Upper lobe of left lung (tissue), 6 donors: ENCODE measurements around the gene CDYL. TPM values are rescaled to one million over a fixed set of nuclear protein-coding genes. Genes with fewer than 3 reads are reported as not detected.
"Not testable (repeated sequence)": the region's sequence is repeated elsewhere in the genome, so short reads cannot be mapped to it uniquely, and the experiment has no call there.

Experiments used
- ATAC-seq, 2 donors: fragments of 200-7000 bp; cut with Tn5 transposase; one replicate each; pipeline ENCODE4 v1.9.1; 2022; ENCODE audit warnings: mild to moderate bottlenecking in 2 of 2, moderate library complexity in 2 of 2; ENCODE audit not compliant: low FRiP score in 2 of 2
- DNase-seq, 2 donors: peaks; one replicate each; pipeline ENCODE4 v3.0.0-alpha.2; 2019 to 2020
- H3K27ac ChIP-seq, 4 donors: fragments of 200-600 bp; sonication (generic); one replicate each; pipeline ENCODE4 v1.5.1; 2016 to 2019
- H3K27me3 ChIP-seq, 4 donors: fragments of 200-600 bp; sonication (generic); one replicate each; pipeline ENCODE4 v1.5.1; 2017 to 2019
- H3K36me3 ChIP-seq, 4 donors: fragments of 200-600 bp; sonication (generic); one replicate each; pipeline ENCODE4 v1.5.1; 2016 to 2019
- H3K4me1 ChIP-seq, 4 donors: fragments of 200-600 bp; sonication (generic); one replicate each; pipeline ENCODE4 v1.5.1; 2018 to 2019
- H3K4me3 ChIP-seq, 4 donors: fragments of 200-600 bp; sonication (generic); one replicate each; pipeline ENCODE4 v1.5.1; 2017 to 2019; ENCODE audit warnings: mild to moderate bottlenecking in 2 of 4, moderate library complexity in 1 of 4
- H3K9me3 ChIP-seq, 4 donors: fragments of 200-600 bp; sonication (generic); one replicate each; pipeline ENCODE4 v1.5.1; 2018 to 2019
- CTCF ChIP-seq, 6 experiments: fragments of 450-650 bp in 4 of 6; fragments of 200-600 bp in 2 of 6; sonication (generic) in 2 of 6; IDR thresholded peaks; one replicate each; pipeline ENCODE4 v1.5.1; 2016 to 2019; ENCODE audit warnings: antibody characterized with exemption in 6 of 6
- EP300 ChIP-seq, 4 donors: sonication (generic); formaldehyde crosslinking; IDR thresholded peaks; one replicate each; pipeline ENCODE4 v1.5.1; 2017; ENCODE audit warnings: antibody characterized with exemption in 4 of 4, control low read depth in 2 of 4
- POLR2A ChIP-seq, 4 donors: fragments of 450-650 bp; IDR thresholded peaks; one replicate each; pipeline ENCODE4 v1.5.1; 2016 to 2017; ENCODE audit warnings: antibody characterized with exemption in 4 of 4, mild to moderate bottlenecking in 2 of 4
- POLR2AphosphoS5 ChIP-seq, 2 donors: sonication (generic); formaldehyde crosslinking; IDR thresholded peaks; one replicate each; pipeline ENCODE4 v1.5.1; 2017; ENCODE audit warnings: antibody characterized with exemption in 2 of 2
- WGBS, 2 donors: methylation state at CpG; one replicate each; pipeline ENCODE4 v1.1.5; 2017 to 2018; 5-methylcytosine and 5-hydroxymethylcytosine counted together
- total RNA-seq, 6 donors: library from RNA; depleted of rRNA in 4 of 6; stranded (reverse); fragments of >200 nt in 4 of 6; gene quantifications; one replicate each; pipeline versions ENCODE4 v1.1.0 to v1.2.1, GENCODE V29; 2016 to 2021
- donor health status: DM: no; HTN: no; CAD: no; lungs with moderate emphysema.
- donor health status: DM: no; HTN: yes; CAD: no; lungs with severe emphysema.

CDYL gene
- total RNA-seq, 6 donors from 2014 or later: 17.6 to 48.9 (median 32.9) TPM

GRCh38 chr6:4819706-4820283 is 43.6 kb downstream of the CDYL start:
- ATAC-seq (no peak), DNase-seq (no peak)
- H3K27ac ChIP-seq: no peak overlapping the region
- H3K9me3 ChIP-seq: no peaks in the 10 kb centered on the region
- TF ChIP-seq EP300 (IDR thresholded peaks at IDR 0.05) (no peak), POLR2A (IDR thresholded peaks at IDR 0.05) (no peak), CTCF (IDR thresholded peaks at IDR 0.05) (no peak), POLR2AphosphoS5 (IDR thresholded peaks at IDR 0.05) (no peak)
- H3K4me3 ChIP-seq: no peak overlapping the region
- H3K4me1 ChIP-seq: no peaks in the 10 kb centered on the region
- 71% methylated on average over 1 of the region's 1 CpG for WGBS, 2 donors
- no peaks in the 10 kb centered on the region for H3K36me3 ChIP-seq
- H3K27me3 ChIP-seq: no peaks in the 10 kb centered on the region

- Histone ChIP-seq H3K4me1 (no peaks in the 10 kb centered on the region), H3K36me3 (no peaks in the 10 kb centered on the region), H3K27ac (no peak overlapping the region), H3K4me3 (no peak overlapping the region), H3K27me3 (no peaks in the 10 kb centered on the region), H3K9me3 (no peaks in the 10 kb centered on the region)
- 91 to 93% methylated on average over 5 of the region's 5 CpGs for WGBS, 2 donors
- DNase-seq (no peak), ATAC-seq (peak in 1 of 2 donors; percentile 44)
- no peak for TF ChIP-seq POLR2A (IDR thresholded peaks at IDR 0.05)
- no peak for TF ChIP-seq CTCF (IDR thresholded peaks at IDR 0.05)
- TF ChIP-seq EP300 (IDR thresholded peaks at IDR 0.05): no peak
- TF ChIP-seq POLR2AphosphoS5 (IDR thresholded peaks at IDR 0.05): no peak
These were observed 44.6 kb downstream of the CDYL start for GRCh38 chr6:4820704-4821276.

- Histone ChIP-seq H3K27ac (no peak overlapping the region), H3K4me1 (no peaks in the 10 kb centered on the region), H3K27me3 (no peaks in the 10 kb centered on the region), H3K4me3 (no peak overlapping the region), H3K9me3 (peaks cover 3 to 11% (median 7%) of the 10 kb centered on the region in 4 donors), H3K36me3 (no peaks in the 10 kb centered on the region)
- 95 to 100% methylated on average over 1 of the region's 1 CpG for WGBS, 2 donors
- no peak for ATAC-seq
- DNase-seq: no peak
- TF ChIP-seq CTCF (IDR thresholded peaks at IDR 0.05) (no peak), EP300 (IDR thresholded peaks at IDR 0.05) (no peak), POLR2A (IDR thresholded peaks at IDR 0.05) (no peak), POLR2AphosphoS5 (IDR thresholded peaks at IDR 0.05) (no peak)
These were observed 46.3 kb downstream of the CDYL start for GRCh38 chr6:4822476-4822875.

- Histone ChIP-seq H3K4me3 (no peak overlapping the region), H3K4me1 (no peaks in the 10 kb centered on the region), H3K9me3 (peaks cover 26 to 35% (median 33%) of the 10 kb centered on the region in 4 donors), H3K36me3 (no peaks in the 10 kb centered on the region), H3K27me3 (no peaks in the 10 kb centered on the region), H3K27ac (no peak overlapping the region)
- DNase-seq: no peak
- no peak for TF ChIP-seq POLR2A (IDR thresholded peaks at IDR 0.05)
- no peak for TF ChIP-seq CTCF (IDR thresholded peaks at IDR 0.05)
- no peak for ATAC-seq
- WGBS, 2 donors: 92 to 97% methylated on average over 3 of the region's 3 CpGs
These were observed 52.0 kb downstream of the CDYL start for GRCh38 chr6:4828187-4828698.

- H3K4me1 ChIP-seq: no peaks in the 10 kb centered on the region
- peaks cover 26 to 35% (median 33%) of the 10 kb centered on the region in 4 donors for H3K9me3 ChIP-seq
- DNase-seq (no peak), ATAC-seq (no peak)
- no peak overlapping the region for H3K27ac ChIP-seq
- no peaks in the 10 kb centered on the region for H3K27me3 ChIP-seq
- H3K36me3 ChIP-seq: no peaks in the 10 kb centered on the region
- no peak overlapping the region for H3K4me3 ChIP-seq
- TF ChIP-seq CTCF (IDR thresholded peaks at IDR 0.05) (no peak), EP300 (IDR thresholded peaks at IDR 0.05) (no peak), POLR2AphosphoS5 (IDR thresholded peaks at IDR 0.05) (no peak), POLR2A (IDR thresholded peaks at IDR 0.05) (no peak)
These were observed 52.9 kb downstream of the CDYL start for GRCh38 chr6:4829089-4829488.

DNA sequence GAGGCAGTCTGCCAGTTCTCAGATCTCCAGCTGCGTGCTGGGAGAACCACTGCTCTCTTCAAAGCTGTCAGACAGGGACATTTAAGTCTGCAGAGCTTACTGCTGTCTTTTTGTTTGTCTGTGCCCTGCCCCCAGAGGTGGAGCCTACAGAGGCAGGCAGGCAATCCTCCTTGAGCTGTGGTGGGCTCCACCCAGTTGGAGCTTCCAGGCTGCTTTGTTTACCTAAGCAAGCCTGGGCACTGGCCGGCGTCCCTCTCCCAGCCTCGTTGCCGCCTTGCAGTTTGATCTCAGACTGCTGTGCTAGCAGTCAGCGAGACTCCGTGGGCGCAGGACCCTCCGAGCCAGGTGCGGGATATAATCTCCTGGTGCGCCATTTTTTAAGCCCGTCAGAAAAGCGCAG is 59.3 kb downstream of the CDYL start:
- ATAC-seq, H3K4me3 ChIP-seq, H3K36me3 ChIP-seq, H3K27me3 ChIP-seq, H3K27ac ChIP-seq, H3K9me3 ChIP-seq, H3K4me1 ChIP-seq: not testable (repeated sequence)
- 97 to 100% methylated on average over 11 to 13 of the region's 13 CpGs for WGBS, 2 donors
- DNase-seq: peak in 1 of 2 donors; percentile 46
